Adipose tissue (tissue), 3 donors: Measurements from ENCODE around the gene URGCP. TPM values are rescaled to one million over a fixed set of nuclear protein-coding genes. Genes with fewer than 3 reads are reported as not detected.
"Not testable (repeated sequence)": the region's sequence is repeated elsewhere in the genome, so short reads cannot be mapped to it uniquely, and the experiment has no call there.

ENCODE experiments used
- H3K27ac ChIP-seq: one replicate; pipeline ENCODE4 v1.5.1; 2013; ENCODE audit warnings: low read depth, low read length
- WGBS, 3 donors: extraction: QIAGEN DNeasy Blood & Tissue Kit; methylation state at CpG; one replicate each; pipeline ENCODE4 v1.1.7; 2013; 5-methylcytosine and 5-hydroxymethylcytosine counted together
- polyA plus RNA-seq, 3 donors: library from polyadenylated mRNA; stranded (reverse); fragments of 200-250 nt; gene quantifications; one replicate each; pipeline ENCODE4 v1.2.3, GENCODE V29; 2013
- donor health status: healthy with polysubstance abuse.
- donor health status: Bipolar disorder and iron deficiency.
- donor health status: healthy.

The URGCP gene
- polyA plus RNA-seq, 3 donors, result 10.0 to 21.6 (median 20.1) TPM

DNA sequence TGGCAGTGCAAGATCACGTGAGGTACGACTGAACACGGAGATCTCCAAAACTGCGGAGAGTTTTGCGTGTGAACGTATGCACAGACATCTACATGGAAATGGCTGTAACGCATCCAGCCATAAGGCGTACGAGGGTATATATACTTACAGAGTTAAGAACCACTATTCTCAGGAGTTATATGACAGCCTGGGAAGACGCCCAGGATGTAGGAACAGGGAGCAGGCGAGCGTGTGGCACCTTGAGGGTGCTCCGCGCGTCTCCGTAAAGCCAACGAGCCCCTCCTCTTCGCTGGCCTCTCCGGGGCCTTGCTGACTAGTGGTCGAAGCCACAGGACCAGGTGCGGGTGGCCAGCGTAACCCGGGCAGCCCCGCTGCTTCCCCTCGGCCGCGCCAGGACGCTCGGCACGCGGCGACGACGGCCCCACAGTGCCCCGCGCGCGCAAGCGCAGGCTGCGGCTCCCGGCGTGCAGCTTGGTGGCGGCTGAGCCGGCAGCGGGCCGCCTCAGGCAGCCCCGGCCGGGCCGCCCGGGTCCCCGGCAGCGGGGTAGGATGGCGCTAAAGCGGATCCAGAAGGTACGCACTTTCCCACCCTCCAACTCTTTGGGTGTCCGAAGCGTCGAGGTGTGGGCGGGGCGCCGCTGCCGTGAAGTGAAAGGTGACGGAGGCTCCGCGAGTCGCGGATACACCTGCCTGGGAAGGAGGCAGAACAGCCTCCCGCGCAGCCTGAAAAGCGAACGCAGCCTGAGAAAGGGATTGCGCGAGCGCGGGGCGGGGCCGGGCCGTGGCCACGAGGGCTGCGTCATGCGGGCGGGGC, 19.8 kb upstream of the URGCP start, which contains the start of gene UBE2D4:
Gene UBE2D4 (plus strand): TSS at position 453 of the 814 bp plus-strand sequence. CDS start 97 bp downstream, at position 550.
- WGBS, 3 donors, result 0 to 1% (median 1%) methylated on average over 71 to 82 of the region's 82 CpGs

DNA sequence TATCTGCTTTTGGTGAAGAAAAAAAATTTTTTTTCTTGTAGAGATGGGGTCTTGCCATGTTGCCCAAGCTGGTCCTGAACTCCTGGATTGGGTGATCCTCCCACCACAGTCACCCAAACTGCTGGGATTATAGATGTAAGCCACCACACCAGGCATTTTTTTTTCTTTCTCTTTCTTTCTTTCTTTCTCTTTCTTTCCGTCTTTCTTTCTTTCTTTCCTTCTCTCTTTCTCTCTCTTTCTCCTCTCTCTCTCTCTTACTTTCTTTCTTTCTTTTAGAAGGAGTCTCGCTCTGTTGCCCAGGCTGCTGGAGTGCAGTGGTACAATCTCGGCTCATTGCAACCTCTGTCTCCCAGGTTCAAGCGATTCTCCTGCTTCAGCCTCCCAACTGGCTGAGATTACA, 16.3 kb upstream of the URGCP start:
- H3K27ac ChIP-seq, result no peak overlapping the region
- WGBS, 3 donors, result 94 to 95% (median 94%) methylated on average over 4 of the region's 4 CpGs

More for the DNA sequence above, 19.8 kb upstream of the URGCP start, which contains the start of gene UBE2D4:
- H3K27ac ChIP-seq, result peak within 1 kb of the TSS; percentile 30

DNA sequence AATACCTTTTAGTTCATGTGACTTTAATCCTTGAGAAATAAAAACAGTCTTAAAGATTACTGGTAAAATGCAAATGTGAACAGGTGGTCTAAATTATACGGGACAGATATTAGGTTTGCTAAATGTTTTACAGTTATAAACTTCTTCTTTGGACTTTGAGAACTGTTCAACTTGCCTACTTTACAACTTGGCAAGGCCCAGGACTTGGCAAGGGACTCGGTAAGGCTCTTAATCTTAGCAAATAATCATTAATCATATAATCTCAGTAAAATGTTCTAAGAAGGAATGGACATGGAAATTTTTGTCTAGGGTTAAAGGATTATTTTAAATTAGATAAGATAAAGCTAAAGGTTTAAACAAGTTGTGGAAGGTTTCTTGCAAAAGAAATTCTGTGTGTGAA, 15.0 kb upstream of the URGCP start:
- no peak overlapping the region for H3K27ac ChIP-seq
- 26 to 62% (median 51%) methylated on average over 2 of the region's 2 CpGs for WGBS, 3 donors

GRCh38 chr7:43915907-43916306, 9.5 kb upstream of the URGCP start:
- no peak overlapping the region for H3K27ac ChIP-seq
- WGBS, 3 donors, result 92 to 99% (median 93%) methylated on average over 5 of the region's 5 CpGs

- H3K27ac ChIP-seq, result no peak overlapping the region
- WGBS, 3 donors, result 86 to 93% (median 87%) methylated on average over 5 of the region's 5 CpGs
These were observed 8.4 kb upstream of the URGCP start for GRCh38 chr7:43914795-43915194.

DNA sequence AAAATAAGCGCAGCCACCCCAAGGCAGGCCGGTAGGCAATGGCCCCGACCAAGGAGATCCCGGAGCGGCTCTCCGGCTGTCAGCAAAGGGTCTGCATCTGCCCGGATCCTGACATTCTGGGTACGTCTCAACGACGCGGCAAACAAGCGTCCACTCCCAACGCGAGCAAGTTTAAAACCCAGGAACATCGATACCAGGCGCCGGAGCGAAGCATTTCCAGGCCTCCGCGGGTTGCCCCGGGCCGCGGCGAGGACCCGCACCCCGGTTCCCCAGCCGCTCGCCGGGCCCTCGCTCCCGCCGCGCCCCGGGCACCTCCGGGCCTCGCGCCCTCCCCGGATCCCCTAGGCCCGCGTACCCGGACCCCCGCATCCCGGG, 453 bp downstream of the URGCP start:
- H3K27ac ChIP-seq, result peak overlapping the region; percentile 60
- WGBS, 3 donors, result 0 to 1% (median 1%) methylated on average over 32 to 43 of the region's 43 CpGs

DNA sequence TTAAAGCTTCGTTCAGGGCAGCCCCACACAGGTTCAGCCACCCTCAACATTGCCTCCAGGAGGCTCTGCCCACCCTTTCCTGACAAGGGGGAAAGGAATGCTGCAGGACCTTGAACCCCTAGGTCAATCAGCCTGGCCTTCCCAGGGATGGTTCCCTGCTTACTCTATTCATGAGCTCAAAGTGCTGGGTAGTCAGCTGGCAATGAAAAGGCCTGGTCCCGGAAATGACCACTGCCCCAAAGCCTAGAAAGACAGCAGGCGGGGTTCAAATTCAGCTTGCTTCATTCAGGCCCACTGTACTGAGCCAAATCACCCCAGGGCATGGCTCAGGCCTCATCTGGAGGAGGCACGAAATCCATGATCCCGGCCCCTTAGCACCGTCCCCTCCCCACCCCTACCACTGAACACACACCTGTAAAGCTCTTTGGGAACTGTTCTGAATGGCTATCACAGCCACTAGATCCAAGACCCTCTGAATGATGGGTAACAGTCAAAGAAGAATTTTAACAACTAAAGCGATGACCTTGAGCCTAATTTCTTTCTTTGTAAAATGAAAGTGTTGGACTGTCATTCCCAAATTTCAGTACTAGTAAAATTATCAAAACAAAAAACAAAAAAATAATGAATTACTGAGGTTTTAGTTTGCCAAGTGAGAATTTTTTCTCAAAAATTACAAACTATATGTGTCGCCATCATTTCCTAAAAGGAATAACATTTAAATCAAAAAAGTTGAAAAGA, 1.0 kb downstream of the URGCP start:
- 26 to 47% (median 37%) methylated on average over 8 of the region's 8 CpGs for WGBS, 3 donors
- no peak overlapping the region for H3K27ac ChIP-seq

GRCh38 chr7:43904533-43905208, 1.7 kb downstream of the URGCP start:
- H3K27ac ChIP-seq, result no peak overlapping the region
- WGBS, 3 donors, result 91 to 94% (median 94%) methylated on average over 5 of the region's 5 CpGs

DNA sequence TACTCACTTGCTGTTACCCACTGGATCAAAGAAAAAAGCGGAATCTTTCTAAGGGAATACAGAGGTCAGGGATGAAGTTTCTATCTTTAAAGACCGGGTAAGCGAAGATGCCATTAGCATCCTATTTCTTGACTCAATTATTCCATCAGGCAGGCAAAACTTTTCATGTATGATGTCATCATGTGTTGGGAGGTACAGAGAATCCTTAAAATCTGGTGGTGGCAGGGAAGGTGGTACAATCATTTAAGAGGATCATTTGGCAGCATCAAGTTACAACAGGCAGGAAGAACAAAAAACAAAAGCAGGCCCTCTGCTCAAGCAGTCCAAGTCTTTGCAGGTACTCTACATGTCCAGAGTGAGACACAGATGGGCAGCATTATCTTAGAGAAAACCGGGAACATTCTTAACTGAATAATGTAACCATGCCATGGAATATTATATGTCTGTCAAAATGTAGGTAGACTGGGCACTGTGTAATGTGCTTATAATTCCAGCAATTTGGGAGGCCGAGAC, 3.8 kb downstream of the URGCP start:
- no peak overlapping the region for H3K27ac ChIP-seq
- WGBS, 3 donors, result 93 to 95% (median 94%) methylated on average over 5 of the region's 5 CpGs

DNA sequence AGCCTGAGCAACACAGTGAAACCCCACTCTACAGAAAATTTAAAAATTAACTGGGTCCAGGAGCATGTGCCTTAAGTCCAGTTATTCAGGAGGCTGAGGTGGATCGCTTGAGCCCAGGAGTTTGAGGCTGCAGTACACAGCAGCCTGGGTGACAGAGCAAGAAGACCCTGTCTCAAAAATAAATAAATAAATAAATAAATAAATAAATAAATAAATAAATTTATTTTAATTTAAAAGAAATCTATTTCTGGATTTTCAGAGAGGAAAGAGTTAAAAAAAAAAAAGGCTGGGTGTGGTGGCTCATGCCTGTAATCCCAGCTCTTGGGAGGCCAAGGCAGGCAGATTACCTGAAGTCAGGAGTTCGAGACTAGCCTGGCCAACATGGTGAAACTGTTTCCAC, 7.8 kb downstream of the URGCP start:
- 95 to 98% (median 97%) methylated on average over 2 of the region's 2 CpGs for WGBS, 3 donors
- H3K27ac ChIP-seq, result not testable (repeated sequence)

GRCh38 chr7:43895847-43896415, 10.5 kb downstream of the URGCP start:
- WGBS, 3 donors, result 89 to 91% (median 90%) methylated on average over 8 of the region's 8 CpGs
- H3K27ac ChIP-seq, result no peak overlapping the region

GRCh38 chr7:43891069-43891955, 15.1 kb downstream of the URGCP start:
- WGBS, 3 donors, result 49 to 88% (median 87%) methylated on average over 12 of the region's 12 CpGs
- no peak overlapping the region for H3K27ac ChIP-seq

GRCh38 chr7:43890468-43890867, 15.9 kb downstream of the URGCP start:
- WGBS, 3 donors, result 93 to 97% (median 94%) methylated on average over 6 of the region's 6 CpGs
- H3K27ac ChIP-seq, result no peak overlapping the region

DNA sequence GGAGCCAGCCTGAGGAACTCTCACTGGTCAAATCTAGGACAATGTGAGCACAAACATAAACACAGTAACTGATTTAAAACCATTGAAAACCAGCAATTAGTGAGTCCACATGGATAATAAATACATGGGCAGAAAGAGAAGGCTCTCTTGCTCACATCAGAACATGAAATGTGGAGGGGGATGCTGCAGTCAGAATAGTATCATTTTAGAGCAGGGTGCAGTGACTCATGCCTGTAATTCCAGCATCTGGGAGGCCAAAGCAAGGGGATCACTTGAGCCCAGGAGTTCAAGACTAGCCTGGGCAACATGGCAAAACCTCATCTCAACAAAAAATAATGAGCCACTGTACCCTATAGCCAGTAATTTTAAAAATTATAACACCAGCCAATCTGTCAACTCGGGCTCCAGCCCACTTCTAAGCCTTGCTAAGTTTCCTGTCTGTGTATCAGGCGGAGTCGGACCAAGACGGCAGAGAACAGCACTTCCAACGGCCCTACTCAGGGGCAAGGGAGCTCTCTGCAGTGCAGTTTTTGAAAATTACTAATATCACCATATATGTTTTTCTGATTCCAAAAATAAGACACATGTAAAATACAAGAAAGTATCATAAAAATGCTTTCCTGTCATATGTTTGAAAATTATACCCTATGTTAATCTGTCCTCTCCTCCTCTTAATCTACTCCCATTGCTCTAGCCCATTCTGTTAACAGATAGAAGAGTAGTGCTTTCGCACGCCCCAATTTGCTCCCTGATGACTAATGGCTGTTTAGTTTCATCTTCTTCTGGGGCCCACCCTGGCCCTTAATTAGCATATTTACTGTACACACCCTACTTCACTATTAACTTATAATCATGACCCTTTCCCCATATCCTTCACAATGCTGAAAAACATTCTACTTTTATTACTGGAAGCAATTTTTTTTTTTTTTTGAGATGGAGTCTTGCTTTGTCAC, 17.1 kb downstream of the URGCP start:
- H3K27ac ChIP-seq, result no peak overlapping the region
- WGBS, 3 donors, result 72 to 82% (median 77%) methylated on average over 7 of the region's 7 CpGs

GRCh38 chr7:43884617-43885016, 21.8 kb downstream of the URGCP start:
- 90 to 94% (median 91%) methylated on average over 4 of the region's 4 CpGs for WGBS, 3 donors
- H3K27ac ChIP-seq, result no peak overlapping the region

GRCh38 chr7:43884209-43884608, 22.2 kb downstream of the URGCP start:
- 77 to 81% (median 79%) methylated on average over 4 of the region's 4 CpGs for WGBS, 3 donors

GRCh38 chr7:43880596-43880995, 25.8 kb downstream of the URGCP start:
- WGBS, 3 donors, result 69 to 72% (median 70%) methylated on average over 5 of the region's 5 CpGs

More at GRCh38 chr7:43884209-43884608, 22.2 kb downstream of the URGCP start:
- H3K27ac ChIP-seq, result no peak overlapping the region

More at GRCh38 chr7:43880596-43880995, 25.8 kb downstream of the URGCP start:
- H3K27ac ChIP-seq, result no peak overlapping the region
